H1 (cell line): ENCODE data around the gene B3GALT4. TPM values are rescaled to one million over a fixed set of nuclear protein-coding genes. Genes with fewer than 3 reads are reported as not detected.

ENCODE experiments used
- microRNA-seq, 2 experiments: library from miRNA; unstranded; fragments of <30 nt; microRNA quantifications; one replicate each; pipeline versions ENCODE4 to v1.2.0, GENCODE V29; 2016 to 2020; ENCODE audit warnings: borderline microRNAs expressed in 2 of 2, borderline number of aligned reads in 2 of 2, borderline replicate concordance in 1 of 2
- polyA plus RNA-seq, 7 experiments: library from polyadenylated mRNA; depleted of rRNA in 3 of 7; stranded (reverse) in 5 of 7; unstranded in 2 of 7; fragments of >200 nt in 5 of 7; fragments of 200-250 nt in 2 of 7; gene quantifications; 1 replicate in 5 of 7; 2 replicates in 1 of 7; 4 replicates in 1 of 7; pipeline versions ENCODE4 v1.2.1 to v1.2.3, GENCODE V29; 2011 to 2013; ENCODE audit warnings: missing spikeins in 2 of 7, mixed read lengths in 2 of 7
- total RNA-seq: library from RNA; stranded (reverse); fragmentation: NEBNext Ultra II Directional; extraction: Animal tissue kit (Norgen Biotek cat#: 25700); gene quantifications from 2 replicates; pipeline ENCODE4 v1.2.1, GENCODE V29; 2021

The B3GALT4 gene
- total and polyA plus RNA-seq, 2 of the 8 experiments (the other 6 are each of a cell fraction or from before 2014, with no cell fraction given): 2.2 to 3.0 TPM

Small RNA genes lying within 50 kb of the gene (microRNA-seq; reads per million reads assigned to microRNA genes)
- gene MIR6834 (0 to 0.20 reads per million in 2 experiments), gene MIR6873 (0 to 0.20 reads per million in 2 experiments)

Other genes starting within 250 kb of the B3GALT4 start
- 6.2 and 6.8 TPM in 2 replicates for gene HLA-DPA1, start 203.5 kb upstream of the B3GALT4 start, total RNA-seq
- gene HLA-DPA1, start 203.5 kb upstream of the B3GALT4 start, polyA plus RNA-seq (2011; rRNA removed): 8.4 and 13.1 TPM in 2 replicates
- gene HLA-DPB1, start 201.1 kb upstream of the B3GALT4 start, total RNA-seq: 32.3 and 37.8 TPM in 2 replicates
- 58.8 and 62.8 TPM in 2 replicates for gene HLA-DPB1, start 201.1 kb upstream of the B3GALT4 start, polyA plus RNA-seq (2011; rRNA removed)
- 2.8 and 3.5 TPM in 2 replicates for gene COL11A2, start 84.7 kb upstream of the B3GALT4 start, total RNA-seq
- gene COL11A2, start 84.7 kb upstream of the B3GALT4 start, polyA plus RNA-seq (2011; rRNA removed): 3.8 and 4.7 TPM in 2 replicates
- gene RXRB, start 76.5 kb upstream of the B3GALT4 start, total RNA-seq: 17.8 and 18.1 TPM in 2 replicates
- 13.0 and 13.9 TPM in 2 replicates for gene RXRB, start 76.5 kb upstream of the B3GALT4 start, polyA plus RNA-seq (2011; rRNA removed)
- gene SLC39A7, start 76.3 kb upstream of the B3GALT4 start, total RNA-seq: 120 and 123 TPM in 2 replicates
- 63.3 and 70.2 TPM in 2 replicates for gene SLC39A7, start 76.3 kb upstream of the B3GALT4 start, polyA plus RNA-seq (2011; rRNA removed)
- 3.3 and 3.6 TPM in 2 replicates for gene HSD17B8, start 72.5 kb upstream of the B3GALT4 start, total RNA-seq
- gene HSD17B8, start 72.5 kb upstream of the B3GALT4 start, polyA plus RNA-seq (2011; rRNA removed): 17.1 and 22.0 TPM in 2 replicates
- 26.0 and 27.4 TPM in 2 replicates for gene RING1, start 68.6 kb upstream of the B3GALT4 start, total RNA-seq
- 16.4 and 26.0 TPM in 2 replicates for gene RING1, start 68.6 kb upstream of the B3GALT4 start, polyA plus RNA-seq (2011; rRNA removed)
- gene VPS52, start 5.2 kb upstream of the B3GALT4 start, total RNA-seq: 35.0 and 36.5 TPM in 2 replicates
- 86.3 and 89.7 TPM in 2 replicates for gene VPS52, start 5.2 kb upstream of the B3GALT4 start, polyA plus RNA-seq (2011; rRNA removed)
- gene RPS18, start 5.0 kb upstream of the B3GALT4 start, total RNA-seq: 2,791 and 2,796 TPM in 2 replicates
- gene RPS18, start 5.0 kb upstream of the B3GALT4 start, polyA plus RNA-seq (2011; rRNA removed): 4,466 and 7,099 TPM in 2 replicates
- gene WDR46, start 12.1 kb downstream of the B3GALT4 start, total RNA-seq: 91.0 and 99.4 TPM in 2 replicates
- gene WDR46, start 12.1 kb downstream of the B3GALT4 start, polyA plus RNA-seq (2011; rRNA removed): 69.7 and 71.3 TPM in 2 replicates
- 93.3 and 95.7 TPM in 2 replicates for gene PFDN6, start 12.5 kb downstream of the B3GALT4 start, total RNA-seq
- 32.0 and 33.5 TPM in 2 replicates for gene PFDN6, start 12.5 kb downstream of the B3GALT4 start, polyA plus RNA-seq (2011; rRNA removed)
- gene RGL2, start 21.8 kb downstream of the B3GALT4 start, total RNA-seq: 58.1 and 63.2 TPM in 2 replicates
- 80.3 and 124 TPM in 2 replicates for gene RGL2, start 21.8 kb downstream of the B3GALT4 start, polyA plus RNA-seq (2011; rRNA removed)
- gene TAPBP, start 37.0 kb downstream of the B3GALT4 start, total RNA-seq: 33.5 and 35.4 TPM in 2 replicates
- gene TAPBP, start 37.0 kb downstream of the B3GALT4 start, polyA plus RNA-seq (2011; rRNA removed): 24.5 and 28.9 TPM in 2 replicates
- gene ZBTB22, start 40.6 kb downstream of the B3GALT4 start, total RNA-seq: 9.8 and 9.9 TPM in 2 replicates
- 7.4 and 11.0 TPM in 2 replicates for gene ZBTB22, start 40.6 kb downstream of the B3GALT4 start, polyA plus RNA-seq (2011; rRNA removed)
- gene DAXX, start 45.8 kb downstream of the B3GALT4 start, total RNA-seq: 81.9 and 85.0 TPM in 2 replicates
- gene DAXX, start 45.8 kb downstream of the B3GALT4 start, polyA plus RNA-seq (2011; rRNA removed): 31.1 and 53.7 TPM in 2 replicates
- gene KIFC1, start 114.7 kb downstream of the B3GALT4 start, total RNA-seq: 64.3 and 69.3 TPM in 2 replicates
- gene KIFC1, start 114.7 kb downstream of the B3GALT4 start, polyA plus RNA-seq (2011; rRNA removed): 46.6 and 60.9 TPM in 2 replicates
- 45.4 and 47.3 TPM in 2 replicates for gene PHF1, start 133.9 kb downstream of the B3GALT4 start, total RNA-seq
- 78.6 and 109 TPM in 2 replicates for gene PHF1, start 133.9 kb downstream of the B3GALT4 start, polyA plus RNA-seq (2011; rRNA removed)
- 297 and 315 TPM in 2 replicates for gene CUTA, start 141.0 kb downstream of the B3GALT4 start, total RNA-seq
- 460 and 671 TPM in 2 replicates for gene CUTA, start 141.0 kb downstream of the B3GALT4 start, polyA plus RNA-seq (2011; rRNA removed)
- gene SYNGAP1, start 142.9 kb downstream of the B3GALT4 start, total RNA-seq: 101 and 109 TPM in 2 replicates
- 31.0 and 66.9 TPM in 2 replicates for gene SYNGAP1, start 142.9 kb downstream of the B3GALT4 start, polyA plus RNA-seq (2011; rRNA removed)
- 20.2 and 25.0 TPM in 2 replicates for gene ZBTB9, start 177.5 kb downstream of the B3GALT4 start, total RNA-seq
- gene ZBTB9, start 177.5 kb downstream of the B3GALT4 start, polyA plus RNA-seq (2011; rRNA removed): 15.1 and 16.9 TPM in 2 replicates